HG02938 (cell line): ENCODE measurements around the gene RNF144B.

Experiments used
- ATAC-seq: cut with Tn5 transposase; IDR thresholded peaks from one replicate; pipeline ENCODE4 v1.9.1; 2021; ENCODE audit warnings: mild to moderate bottlenecking, moderate library complexity; ENCODE audit not compliant: unreplicated experiment

Gene RNF144B

GRCh38 chr6:18507018-18507415 lies 119.9 kb downstream of the RNF144B start:
- ATAC-seq: no peak

GRCh38 chr6:18507561-18507960 lies 120.4 kb downstream of the RNF144B start:
- ATAC-seq: no peak

GRCh38 chr6:18509871-18510643 lies 122.9 kb downstream of the RNF144B start:
- no peak for ATAC-seq

GRCh38 chr6:18510644-18511033 lies 123.5 kb downstream of the RNF144B start:
- no peak for ATAC-seq

GRCh38 chr6:18511211-18511610 lies 124.1 kb downstream of the RNF144B start:
- no peak for ATAC-seq

GRCh38 chr6:18513253-18513798 lies 126.2 kb downstream of the RNF144B start:
- ATAC-seq: no peak

GRCh38 chr6:18514180-18514579 lies 127.0 kb downstream of the RNF144B start:
- ATAC-seq: no peak

GRCh38 chr6:18515767-18516166 lies 128.6 kb downstream of the RNF144B start:
- no peak for ATAC-seq
